ENCODE results near the gene ZC2HC1B. TPM values are rescaled to one million over a fixed set of nuclear protein-coding genes. Genes with fewer than 3 reads are reported as not detected.

The ZC2HC1B gene
- total and polyA plus RNA-seq, 2 of the 8 experiments (the other 6 are each of a cell fraction or from before 2014, with no cell fraction given): not detected

DNA sequence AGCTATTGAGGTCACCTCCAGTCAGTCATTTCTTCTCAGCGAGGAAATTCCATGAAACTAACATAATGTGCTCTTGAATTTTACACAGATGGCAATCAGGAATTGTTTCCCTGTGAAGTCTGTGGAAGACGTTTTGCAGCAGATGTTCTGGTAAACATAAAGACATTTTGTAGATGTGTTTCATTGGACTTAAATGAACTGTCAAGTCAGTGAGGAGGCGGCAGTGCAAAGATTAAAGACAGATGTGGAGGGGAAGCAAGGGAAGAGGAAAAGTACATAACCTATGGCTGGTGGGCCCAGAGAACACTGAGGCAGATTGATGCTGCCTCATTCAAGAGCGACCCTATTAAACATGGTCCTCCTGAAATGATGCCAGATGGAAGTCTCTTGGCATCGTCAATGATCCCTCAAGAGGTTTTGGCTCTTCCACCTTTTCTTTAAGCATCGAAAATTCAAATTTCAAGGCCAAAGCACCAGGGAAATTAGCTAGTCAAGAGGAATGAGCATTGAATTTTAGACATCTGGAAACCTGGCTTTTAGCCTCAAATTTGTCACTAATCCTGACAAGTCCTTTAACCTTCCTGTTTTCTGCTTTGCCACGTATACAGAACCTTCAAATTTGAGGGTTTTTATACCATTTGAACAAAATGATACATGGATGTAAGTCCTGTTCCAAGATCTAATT lies 20.1 kb downstream of the ZC2HC1B start (continued):
- TF ChIP-seq CHD1 (IDR thresholded peaks at IDR 0.05; ENCODE audit: low read depth, low read length) (no peak), SP2 (IDR thresholded peaks at IDR 0.05; ENCODE audit: low read length) (no peak)
